HG03159 (cell line): Measurements from ENCODE around the gene PPT2.
"Not testable (repeated sequence)": the region's sequence is repeated elsewhere in the genome, so short reads cannot be mapped to it uniquely, and the experiment has no call there.

Experiments
- ATAC-seq: cut with Tn5 transposase; IDR thresholded peaks from one replicate; pipeline ENCODE4 v1.9.1; 2021; ENCODE audit warnings: mild to moderate bottlenecking, moderate library complexity; ENCODE audit not compliant: unreplicated experiment

The PPT2 gene

DNA sequence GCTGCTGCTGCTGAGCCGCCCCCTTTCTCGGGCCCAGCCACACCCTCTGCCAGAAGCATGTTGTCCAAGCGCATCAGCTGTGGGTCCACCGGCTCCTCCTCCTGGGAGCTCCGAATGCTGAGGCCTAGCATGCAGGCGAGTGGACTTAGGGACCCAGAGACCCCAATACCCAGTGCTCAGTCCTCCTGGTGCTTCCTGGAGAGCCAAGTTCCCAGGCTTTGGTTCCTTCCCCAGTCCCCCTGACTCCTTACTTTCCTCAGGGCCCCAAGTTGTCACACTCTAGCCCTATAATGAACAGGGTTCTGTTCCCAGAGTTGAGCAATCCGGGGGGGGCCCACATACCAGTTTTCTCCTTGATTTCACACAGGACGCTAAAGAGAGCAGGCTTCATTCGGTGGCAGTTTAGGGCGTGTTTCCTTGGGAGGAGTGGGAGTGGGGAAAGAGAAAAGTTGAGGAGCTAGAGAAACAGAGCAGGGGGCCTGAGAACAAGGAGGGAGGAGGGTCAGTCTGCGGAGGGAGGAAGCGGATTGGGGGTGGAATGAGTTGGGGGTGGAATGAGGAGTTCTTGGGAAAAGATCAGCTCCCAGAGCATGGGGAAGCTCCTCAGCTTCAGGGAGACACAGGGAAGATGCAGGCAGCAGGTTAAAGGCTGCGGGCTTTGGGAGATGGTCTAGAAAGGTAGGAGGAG is 34.6 kb downstream of the PPT2 start:
- no peak for ATAC-seq

DNA sequence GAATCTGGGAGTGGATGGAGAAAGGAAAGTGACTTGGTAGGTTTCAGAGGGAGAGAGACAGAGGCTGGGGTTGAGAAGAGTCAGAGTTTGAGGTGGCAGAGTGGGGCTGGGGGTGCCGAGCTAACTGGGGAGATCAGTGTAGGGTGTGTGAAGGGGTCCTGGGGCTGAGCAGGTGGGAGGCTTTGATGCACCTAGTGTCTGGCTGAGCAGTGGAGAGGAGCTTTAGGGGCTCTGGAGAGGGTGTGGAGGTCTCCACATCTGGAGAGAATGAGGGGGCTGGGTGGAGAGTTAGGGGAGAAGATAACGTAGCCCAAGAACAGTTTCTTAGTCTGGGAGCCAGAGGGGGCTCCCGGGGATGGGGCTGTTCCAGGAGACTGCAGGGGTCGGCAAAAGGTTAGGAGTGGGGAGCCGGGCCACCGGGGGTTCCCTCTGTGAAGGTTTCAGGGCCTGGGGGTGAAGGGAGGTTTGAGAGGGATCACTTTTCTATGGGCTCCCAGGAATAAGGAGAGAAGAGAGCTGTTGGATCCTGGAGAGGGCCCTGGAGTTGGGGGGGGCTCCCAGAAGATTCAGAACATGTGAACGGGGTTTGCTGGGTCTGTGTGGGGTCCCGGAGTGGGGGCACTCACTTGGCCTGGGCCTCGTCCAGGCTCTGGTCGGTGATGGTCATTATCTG is 35.3 kb downstream of the PPT2 start:
- no peak for ATAC-seq

DNA sequence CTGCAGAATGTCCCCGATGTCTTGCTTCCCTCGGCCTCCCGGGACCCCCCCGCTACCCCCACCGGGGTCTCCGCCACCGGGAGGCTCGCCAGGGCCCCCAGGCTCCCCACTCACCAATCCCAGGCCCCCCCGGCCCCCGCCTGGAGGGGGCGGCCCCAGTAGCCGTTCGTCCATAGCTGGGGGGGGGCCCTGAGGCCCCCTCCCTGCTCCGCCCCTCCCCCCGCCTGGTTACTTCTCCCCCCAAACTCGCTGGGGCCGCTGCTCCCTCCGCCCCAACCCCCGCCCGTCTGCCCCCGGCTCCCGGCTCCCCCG is 35.8 kb downstream of the PPT2 start:
- ATAC-seq = no peak

DNA sequence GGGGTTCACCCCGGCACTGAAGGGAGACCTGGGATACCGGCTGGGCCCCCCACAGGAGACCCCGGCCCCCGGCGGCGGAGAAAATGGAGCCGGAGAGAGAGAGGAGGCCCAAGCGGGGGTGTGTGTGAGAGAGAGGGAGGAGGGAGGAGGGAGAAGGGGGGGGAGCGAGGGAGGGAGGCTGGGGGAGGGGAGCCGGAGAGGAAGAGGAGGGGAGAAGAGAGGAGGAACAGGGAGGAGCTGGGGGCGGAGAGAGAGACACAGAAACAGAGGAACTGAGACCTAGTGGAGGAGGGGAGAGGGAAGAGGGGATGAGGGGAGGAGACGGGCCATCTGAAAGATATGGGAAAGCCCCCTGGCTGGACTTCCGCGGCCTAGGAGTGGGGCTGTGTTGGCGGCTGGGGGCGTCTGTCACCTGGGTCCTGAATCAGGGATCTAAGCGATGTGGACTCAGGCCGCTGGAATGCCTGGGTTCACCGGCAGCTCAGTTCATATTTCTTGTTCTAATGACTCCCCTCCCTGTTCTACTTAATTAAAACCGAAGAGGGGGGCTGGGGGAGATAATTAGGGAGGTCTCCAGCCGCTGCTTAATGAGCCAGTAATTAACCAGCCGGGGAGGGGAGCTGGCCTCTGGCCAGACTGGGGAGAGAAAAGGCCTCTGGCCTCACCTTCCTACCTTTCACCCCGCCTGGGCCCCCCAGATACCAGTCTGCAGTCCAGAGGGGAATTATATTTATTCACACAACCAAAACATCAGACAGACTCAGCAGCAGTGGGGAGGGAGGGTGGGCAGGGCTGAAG is 36.3 kb downstream of the PPT2 start, which contains the start of gene PBX2:
PBX2 (minus strand) TSS at position 149 of the 798 bp plus-strand sequence. CDS start 287 bp downstream, outside the sequence.
- no peak for ATAC-seq

DNA sequence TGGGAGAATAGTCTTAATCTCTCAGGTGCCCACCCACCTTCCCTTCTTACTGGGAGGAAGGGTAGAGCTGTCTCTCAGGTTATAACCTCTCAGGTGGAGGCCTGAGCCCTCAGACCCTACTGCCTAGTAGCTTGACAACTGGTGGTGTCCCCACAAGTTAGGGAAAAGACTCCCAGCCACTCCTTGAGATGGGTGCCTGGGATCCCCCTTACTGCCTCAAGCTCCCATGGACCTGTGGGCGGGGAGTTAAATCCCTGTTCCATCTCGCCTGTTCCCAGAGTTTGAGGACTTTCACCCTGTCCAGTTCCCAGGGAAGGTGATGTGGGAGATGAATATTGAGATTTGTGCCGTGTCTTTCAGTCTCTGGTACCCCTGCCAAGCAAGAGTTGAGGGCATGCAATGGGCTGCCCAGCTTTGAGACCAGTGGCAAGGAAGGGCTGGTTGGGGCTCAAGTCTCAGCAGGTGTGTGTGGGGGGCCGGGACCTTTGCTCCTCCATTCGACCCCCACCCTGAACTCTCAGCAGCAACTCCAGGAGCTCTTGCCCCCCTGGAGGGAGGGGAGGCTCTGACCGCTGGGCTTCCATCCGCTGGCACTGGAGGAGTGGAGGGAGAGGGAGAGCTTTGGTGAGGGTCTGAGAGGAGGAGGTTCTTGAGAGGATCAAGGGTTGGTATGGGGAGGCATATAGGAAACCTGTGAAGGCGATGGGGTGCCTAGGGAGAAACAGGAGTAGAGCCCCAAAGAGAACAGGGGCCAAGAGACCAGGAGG is 37.2 kb downstream of the PPT2 start:
- ATAC-seq = no peak

DNA sequence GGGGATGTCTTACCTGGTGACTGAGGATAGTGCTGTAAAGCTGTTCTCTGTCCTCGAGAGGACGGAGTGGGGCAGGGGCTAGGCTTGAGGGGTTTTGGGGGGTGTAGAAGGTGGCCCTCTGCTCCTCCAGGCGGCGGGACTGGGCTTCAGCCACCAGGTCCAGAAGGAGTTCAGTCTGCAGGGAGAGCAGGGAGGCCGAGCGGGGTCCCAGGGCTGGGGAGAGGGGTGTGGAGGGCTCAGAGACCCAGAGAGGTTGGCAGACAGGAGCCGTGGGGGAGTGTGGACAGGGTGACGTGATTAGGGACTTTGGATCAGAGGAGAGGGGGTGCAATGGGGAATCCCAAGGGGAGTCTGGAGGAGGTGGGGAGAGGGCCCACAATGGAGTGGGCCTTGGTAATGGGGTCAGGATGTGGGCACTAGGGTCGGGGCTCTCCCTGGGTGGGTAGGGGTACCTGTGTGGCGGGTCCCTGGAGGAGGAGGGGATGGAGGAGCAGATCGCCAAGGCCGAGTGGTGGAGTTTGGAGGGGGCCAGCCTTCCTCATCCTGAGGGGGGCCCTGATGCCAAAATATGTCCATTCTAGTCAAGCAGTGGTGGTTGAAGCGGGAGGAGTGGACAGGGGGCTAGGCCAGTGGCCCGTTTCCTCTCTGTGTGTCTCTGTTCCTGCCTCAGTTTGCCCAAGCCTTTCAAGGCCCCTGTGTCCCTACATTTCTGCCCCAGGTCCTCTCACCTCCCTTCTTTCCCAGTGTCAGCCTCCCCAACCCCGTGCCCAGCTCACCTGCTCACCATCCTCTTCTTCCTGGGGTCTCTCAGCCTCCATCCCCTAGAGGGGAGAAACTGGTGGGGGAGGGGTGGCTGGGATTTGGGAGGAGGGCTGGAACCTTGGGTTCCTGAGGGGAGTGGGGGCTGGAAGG is 38.0 kb downstream of the PPT2 start:
- ATAC-seq = no peak

DNA sequence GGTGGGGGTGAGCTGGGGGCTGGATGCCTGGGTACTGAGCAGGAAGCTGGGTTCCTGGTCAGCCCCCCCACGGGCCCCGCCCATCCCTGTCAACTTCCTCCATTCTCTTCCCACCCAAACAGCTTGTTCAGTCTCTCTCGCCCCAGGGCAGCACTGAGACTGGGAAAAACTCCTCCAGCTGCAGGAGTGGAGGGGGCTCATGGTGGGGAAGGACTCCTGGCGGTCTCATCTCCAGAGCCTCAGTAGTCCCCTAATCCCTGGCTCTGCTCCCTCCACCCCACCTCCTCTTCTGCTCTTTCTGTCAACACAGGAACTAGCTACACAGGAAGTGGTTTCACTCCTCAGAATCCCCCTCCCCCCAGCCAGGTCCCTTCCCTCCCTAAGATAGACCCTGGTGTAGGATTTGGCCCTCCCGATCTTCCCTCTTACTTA is 38.7 kb downstream of the PPT2 start, which contains the start of gene GPSM3:
GPSM3 (minus strand) TSS at position 36 of the 432 bp plus-strand sequence. CDS start 130 bp downstream, outside the sequence.
- no peak for ATAC-seq

DNA sequence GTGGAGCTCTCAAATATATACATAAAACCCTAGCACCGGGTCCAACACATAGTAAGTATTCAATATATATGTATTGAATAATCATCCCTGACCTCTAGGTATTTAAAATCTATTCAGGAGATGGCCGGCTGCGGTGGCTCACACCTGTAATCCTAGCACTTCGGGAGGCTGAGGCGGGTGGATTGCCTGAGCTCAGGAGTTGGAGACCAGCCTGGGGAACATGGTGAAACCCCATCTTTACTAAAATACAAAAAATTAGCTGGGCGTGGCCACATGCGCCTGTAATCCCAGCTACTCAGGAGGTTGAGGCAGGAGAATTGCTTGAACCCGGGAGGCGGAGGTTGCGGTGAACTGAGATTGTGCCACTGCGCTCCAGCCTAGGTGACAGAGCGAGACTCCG is 39.2 kb downstream of the PPT2 start:
- not testable (repeated sequence) for ATAC-seq

DNA sequence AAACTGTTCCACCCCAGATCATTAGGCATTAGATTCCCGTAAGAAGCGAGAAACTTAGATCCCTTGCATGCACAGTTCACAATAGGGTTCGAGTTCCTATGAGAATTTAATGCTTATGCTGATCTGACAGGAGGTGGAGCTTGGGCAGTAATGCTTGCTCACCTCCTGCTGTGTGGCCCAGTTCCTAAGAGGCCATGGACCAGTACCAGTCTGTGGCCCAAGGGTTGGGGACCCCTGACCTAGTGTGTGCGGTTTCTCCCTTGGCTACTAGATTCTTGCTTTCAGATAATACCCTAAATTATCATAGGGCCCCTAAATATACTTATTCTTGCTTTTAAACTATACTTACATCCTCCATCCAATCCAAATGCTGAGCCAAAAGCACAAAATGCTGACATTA is 40.4 kb downstream of the PPT2 start:
- ATAC-seq = no peak

DNA sequence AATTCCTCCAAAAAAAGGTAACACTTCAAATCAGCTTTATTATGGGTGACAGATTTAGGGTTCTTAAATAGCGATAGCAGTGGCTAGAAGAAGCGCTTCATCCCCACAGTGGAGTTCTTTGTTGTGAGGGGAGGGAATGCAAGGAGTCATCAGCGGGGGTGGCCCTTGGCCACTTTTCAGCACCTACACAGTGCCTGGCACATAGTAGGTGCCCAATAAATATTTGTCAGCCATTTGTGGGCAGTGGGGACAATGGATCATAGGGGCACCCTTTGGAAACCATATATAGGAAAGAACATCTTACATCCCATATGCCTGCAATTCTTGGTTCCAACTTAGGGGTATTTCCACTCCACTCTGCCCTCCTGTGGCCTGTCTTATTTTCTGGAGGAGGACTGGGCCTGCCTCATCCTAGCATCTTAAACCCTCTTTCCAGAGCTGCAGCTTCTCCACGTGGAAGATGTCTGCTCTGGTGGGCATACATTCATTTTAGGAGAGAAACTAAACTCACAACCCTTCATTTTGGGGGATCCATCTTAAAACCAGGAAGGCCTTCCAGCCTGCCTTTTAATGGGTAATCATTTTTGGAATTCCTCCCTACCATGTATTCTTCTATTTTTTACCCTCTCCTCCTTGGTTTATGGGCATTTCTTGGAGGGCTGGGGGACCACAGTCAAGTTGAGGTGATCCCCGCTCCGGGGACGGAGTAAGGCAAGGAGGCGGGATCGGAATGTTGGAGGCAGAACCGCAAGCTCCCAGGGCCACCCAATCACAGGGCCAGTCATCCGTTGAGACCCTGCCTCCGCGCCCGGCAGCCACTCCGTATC is 41.1 kb downstream of the PPT2 start:
- ATAC-seq = no peak

DNA sequence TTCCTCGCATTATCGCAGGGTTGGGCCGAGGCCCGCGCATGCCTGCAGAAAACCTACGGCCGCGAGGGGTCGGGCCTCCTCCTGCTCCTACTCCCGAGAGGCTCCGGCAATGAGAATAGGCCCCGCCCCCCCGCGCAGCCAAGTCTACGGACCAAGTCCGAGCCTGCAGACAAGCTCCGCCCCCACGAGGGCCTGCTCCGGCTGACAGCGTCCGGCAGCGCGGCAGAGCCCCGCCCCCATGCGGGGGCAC is 41.6 kb downstream of the PPT2 start:
- peak; percentile 69 for ATAC-seq

DNA sequence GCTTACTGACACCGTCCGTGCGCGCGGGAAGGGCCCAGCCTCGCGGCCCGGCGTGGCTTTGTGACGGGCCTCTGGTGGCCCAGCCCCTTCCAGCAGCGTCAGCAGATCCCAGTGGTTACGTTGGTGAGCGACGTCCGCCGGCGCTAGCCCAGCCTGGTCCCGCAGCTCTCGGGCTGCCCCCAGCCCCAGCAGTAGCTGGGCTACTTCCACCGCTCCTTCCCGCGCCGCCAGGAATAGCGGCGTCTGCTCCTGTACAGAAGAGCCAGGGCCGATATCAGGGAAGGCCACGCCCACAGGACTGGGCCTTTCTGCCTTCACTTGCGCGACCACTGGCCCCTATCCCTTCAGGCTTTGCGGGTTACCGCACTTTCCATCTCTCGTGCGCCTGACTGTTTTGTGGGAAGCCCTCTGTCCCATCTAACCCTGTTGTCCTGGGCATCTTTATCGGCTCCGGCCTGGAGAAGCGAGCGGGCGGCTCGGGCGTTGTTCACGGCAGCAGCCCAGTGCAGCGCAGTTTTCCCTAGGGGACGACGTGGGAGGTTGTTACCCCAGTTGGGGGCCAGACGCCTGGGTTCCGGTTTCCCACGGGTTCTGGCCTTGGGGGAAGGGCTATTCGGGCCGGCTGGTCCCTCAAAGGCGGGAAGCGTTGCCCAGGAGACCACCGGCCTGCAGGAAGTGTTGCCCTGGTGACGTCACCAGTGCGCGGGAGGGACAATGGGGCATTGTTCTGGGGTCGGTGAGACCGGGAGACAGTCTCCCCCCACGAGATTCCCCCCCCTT is 42.2 kb downstream of the PPT2 start:
- peak; percentile 76 for ATAC-seq

DNA sequence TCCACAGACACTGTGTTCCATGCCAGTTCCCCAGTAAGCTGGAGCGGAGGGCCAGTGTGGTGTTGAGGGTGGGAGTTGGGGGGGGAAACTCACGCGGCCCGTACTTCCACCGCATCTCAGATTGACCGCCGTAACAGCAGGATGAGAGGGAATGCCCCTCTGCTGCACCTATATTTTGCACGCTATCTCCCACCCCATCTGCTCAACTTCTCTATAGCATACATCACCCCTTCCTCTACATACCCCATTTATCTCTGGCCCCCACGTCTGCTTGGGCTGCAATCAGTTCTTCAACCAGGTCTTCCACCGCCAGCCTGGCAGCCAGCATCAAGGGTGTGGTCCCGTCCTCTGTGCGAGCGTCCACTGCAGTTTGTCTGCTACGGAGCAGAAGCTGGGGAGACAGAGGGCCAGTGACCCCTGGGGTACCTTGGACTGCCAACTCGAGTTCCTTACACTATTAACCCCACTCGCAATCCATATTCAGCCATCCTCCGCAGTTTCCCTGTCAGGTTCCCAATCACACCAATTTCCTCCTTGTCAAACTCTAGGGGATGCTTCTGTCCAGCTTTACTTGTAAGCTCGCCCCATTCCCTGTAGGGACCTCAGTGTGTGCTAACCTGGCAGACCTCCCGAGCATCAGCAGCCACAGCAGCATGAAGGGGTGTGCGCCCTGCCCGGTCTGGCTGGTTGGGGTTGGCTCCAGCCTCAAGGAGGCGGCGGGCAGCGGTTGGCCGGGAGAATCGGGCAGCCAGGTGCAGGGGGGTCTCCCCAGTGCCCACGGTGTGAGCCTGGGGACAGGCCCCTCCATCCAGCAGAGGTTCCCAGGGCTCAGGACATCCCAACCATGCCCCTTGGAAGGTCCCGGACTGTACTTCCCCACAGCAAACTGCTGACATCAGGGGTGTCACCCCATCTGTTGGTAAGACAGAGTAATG is 43.0 kb downstream of the PPT2 start:
- ATAC-seq = no peak

DNA sequence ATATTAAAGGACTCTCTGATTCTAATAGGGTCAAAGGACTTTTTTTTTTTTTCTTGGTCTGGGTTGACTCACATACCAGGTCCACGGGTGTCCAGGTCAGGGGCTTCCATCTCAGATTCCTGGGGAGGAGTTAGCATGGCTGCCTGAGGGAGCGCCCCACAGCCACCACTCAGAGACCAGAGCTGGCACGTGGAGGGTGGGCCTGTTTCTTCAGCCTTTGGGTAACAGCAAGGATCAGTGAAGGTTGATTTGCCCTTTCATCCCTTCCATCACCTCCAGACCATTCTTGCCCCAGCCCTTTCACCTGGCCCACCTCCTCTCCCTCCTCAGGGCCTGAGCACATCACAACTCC is 44.4 kb downstream of the PPT2 start:
- ATAC-seq = no peak

DNA sequence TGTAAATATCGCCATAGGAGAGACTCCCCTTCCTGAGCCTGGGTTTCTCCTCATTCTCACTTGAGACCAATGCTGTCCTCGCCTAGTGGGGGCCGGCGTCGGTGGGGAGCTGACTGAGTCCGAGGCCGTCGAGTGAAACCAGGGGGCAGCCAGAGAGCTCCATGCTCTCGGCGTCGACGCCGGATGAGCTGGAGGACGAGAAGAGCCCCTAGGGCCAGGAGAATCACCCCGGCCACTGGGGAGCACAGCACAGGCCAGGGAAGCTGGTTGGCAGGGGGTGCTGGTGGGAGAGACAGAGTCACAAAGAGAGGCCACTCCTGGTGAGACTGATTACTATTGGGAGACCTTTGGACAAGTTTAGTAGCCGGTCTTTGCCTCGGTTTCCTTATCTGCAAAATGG is 44.9 kb downstream of the PPT2 start:
- no peak for ATAC-seq

DNA sequence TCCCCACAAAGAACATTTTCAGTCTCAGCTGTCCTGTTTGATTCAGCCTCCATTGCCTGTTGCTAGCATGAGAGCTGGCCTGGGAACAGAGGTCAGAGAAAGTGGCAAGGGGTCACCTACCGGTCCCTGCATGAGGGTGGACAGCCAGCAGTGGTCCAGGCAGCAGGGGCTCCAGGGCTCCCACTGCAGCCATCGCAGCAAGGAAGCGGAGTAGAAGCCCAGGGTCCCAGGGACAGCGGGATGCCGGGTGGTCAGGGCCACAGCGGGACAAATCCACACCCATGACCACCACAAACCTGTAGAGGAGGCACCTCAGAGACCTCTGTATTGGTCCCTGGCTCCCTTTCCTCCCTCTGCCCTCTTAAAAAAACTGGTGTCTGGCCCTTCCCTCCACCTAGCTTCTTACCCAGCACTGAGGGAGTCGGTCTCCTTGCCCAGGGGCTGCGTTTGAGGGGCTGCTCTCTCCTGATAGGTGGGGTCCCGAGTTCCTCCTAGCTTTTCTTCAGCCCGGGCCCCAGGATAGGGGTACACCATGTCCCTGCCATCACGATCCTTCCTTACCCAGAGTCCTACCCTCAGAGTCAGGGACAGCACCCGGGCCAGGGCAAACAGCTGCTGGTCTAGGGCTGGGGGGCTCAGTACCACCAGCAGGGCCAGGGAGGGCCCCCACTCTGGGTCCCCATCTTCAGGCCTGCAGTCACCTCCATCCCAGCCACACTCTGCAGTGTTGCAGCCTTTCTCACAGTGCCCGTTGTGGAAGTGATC is 47.0 kb downstream of the PPT2 start:
- no peak for ATAC-seq

DNA sequence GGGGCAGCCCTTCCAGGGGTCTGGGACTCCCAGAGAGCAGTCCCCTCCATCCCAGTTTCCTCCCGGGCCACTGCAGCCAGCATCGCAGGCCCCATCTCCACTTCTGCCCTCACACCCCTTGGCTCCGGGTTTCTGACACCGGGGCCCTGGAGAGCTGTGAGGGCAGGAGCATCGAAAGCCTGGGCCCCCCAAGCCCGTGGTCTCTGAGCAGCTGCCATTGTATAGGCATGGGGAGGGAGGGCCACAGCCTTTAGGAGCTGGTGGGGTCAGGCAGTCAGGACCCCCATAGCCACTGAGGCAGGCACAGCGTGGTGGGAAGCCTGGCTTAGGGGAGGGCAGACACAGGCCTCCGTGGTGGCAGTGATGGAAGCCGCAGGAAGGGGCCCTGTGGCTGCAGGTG is 48.2 kb downstream of the PPT2 start:
- ATAC-seq = no peak
